Body of pancreas (tissue), 4 donors: ENCODE results near the gene LPAR1. TPM values are rescaled to one million over a fixed set of nuclear protein-coding genes. Genes with fewer than 3 reads are reported as not detected.

ENCODE experiments used
- ATAC-seq: fragments of 150-250 bp; one replicate; pipeline ENCODE4 v1.9.1; 2016
- DNase-seq, 4 donors: peaks; one replicate each; pipeline ENCODE4 v3.0.0-alpha.2; 2019
- H3K27ac ChIP-seq, 4 donors: fragments of 200-600 bp; sonication (generic); 1 replicate in 3 of 4; 2 replicates in 1 of 4; pipeline versions ENCODE4 v1.5.1 to v1.6.1; 2016 to 2019; ENCODE audit warnings: mild to moderate bottlenecking in 1 of 4, mixed read lengths in 1 of 4, moderate library complexity in 1 of 4
- H3K27me3 ChIP-seq, 2 donors: fragments of 200-600 bp; sonication (generic); one replicate each; pipeline ENCODE4 v1.6.0; 2016; ENCODE audit warnings: mild to moderate bottlenecking in 1 of 2
- H3K36me3 ChIP-seq, 2 donors: fragments of 200-600 bp; sonication (generic); replicated peaks in 1 of 2; 2 replicates each; pipeline ENCODE4 v1.5.1; 2016; ENCODE audit warnings: low read depth in 2 of 2; ENCODE audit not compliant: insufficient read depth in 1 of 2
- H3K4me1 ChIP-seq: fragments of 200-600 bp; sonication (generic); one replicate; pipeline ENCODE4 v1.6.0; 2016
- H3K4me3 ChIP-seq, 2 donors: fragments of 200-600 bp; sonication (generic); 1 replicate in 1 of 2; 2 replicates in 1 of 2; pipeline ENCODE4 v1.5.1; 2016 to 2019
- H3K9me3 ChIP-seq, 3 donors: fragments of 200-600 bp; sonication (generic); 1 replicate in 2 of 3; 2 replicates in 1 of 3; pipeline ENCODE4 v1.5.1; 2016
- CTCF ChIP-seq, 7 experiments: fragments of 450-650 bp in 4 of 7; fragments of 200-600 bp in 3 of 7; sonication (generic) in 3 of 7; IDR thresholded peaks; one replicate each; pipeline ENCODE4 v1.5.1; 2016 to 2019; ENCODE audit warnings: antibody characterized with exemption in 7 of 7
- POLR2A ChIP-seq, 3 donors: fragments of 450-650 bp; IDR thresholded peaks; one replicate each; pipeline ENCODE4 v1.6.1; 2016; ENCODE audit warnings: antibody characterized with exemption in 3 of 3, mild to moderate bottlenecking in 2 of 3
- WGBS, 2 donors: methylation state at CpG; one replicate each; pipeline ENCODE4 v1.1.5; 2017; 5-methylcytosine and 5-hydroxymethylcytosine counted together
- intact Hi-C: fragments of 100-400 bp; cut with DNase I; formaldehyde crosslinking; loops from one replicate; pipeline ENCODE4 v1.15.1; 2023
- total RNA-seq, 2 donors: library from RNA; depleted of rRNA; stranded (reverse); fragments of >200 nt; gene quantifications; one replicate each; pipeline ENCODE4 v1.1.0, GENCODE V29; 2016

LPAR1 gene
- total RNA-seq, 2 donors from 2014 or later = 10.9 to 13.0 TPM

DNA sequence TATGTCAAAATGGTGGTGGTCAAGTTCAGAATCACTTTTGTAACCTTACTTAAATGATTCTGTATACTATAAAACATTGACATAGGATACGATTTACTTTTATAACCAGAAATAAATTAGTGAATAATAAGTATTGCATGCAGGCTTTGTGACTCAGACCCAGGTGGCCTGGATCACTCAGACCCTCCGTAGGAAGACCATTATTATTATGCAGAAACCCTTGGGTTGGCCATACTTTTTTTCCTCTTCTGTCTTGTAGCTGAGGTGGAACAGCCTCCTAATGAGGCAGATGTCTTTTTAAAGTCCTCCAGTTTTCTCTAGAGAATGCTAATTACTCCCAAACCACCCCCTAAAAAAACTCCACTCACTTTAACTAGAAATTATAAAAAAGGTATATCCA lies 121.9 kb downstream of the LPAR1 start:
- no peak for ATAC-seq
- Histone ChIP-seq H3K4me1 (no peaks in the 10 kb centered on the region), H3K36me3 (no peaks in the 10 kb centered on the region), H3K27ac (no peak overlapping the region), H3K4me3 (no peak overlapping the region), H3K27me3 (no peaks in the 10 kb centered on the region), H3K9me3 (no peaks in the 10 kb centered on the region)
- DNase-seq = no peak
- WGBS, 2 donors = 87 to 96% methylated on average over 2 of the region's 2 CpGs
- TF ChIP-seq POLR2A (IDR thresholded peaks at IDR 0.05) (no peak), CTCF (IDR thresholded peaks at IDR 0.05) (no peak)
- intact Hi-C loops = no loop called here

- DNase-seq = no peak
- no peaks in the 10 kb centered on the region for H3K36me3 ChIP-seq
- TF ChIP-seq POLR2A (IDR thresholded peaks at IDR 0.05) (no peak), CTCF (IDR thresholded peaks at IDR 0.05) (no peak)
- intact Hi-C loops = no loop called here
- ATAC-seq = peak; percentile 52
- H3K27ac ChIP-seq = peak overlapping the region in 2 of 4 donors; percentile 3 to 18
- no peak overlapping the region for H3K4me3 ChIP-seq
- 65 to 66% methylated on average over 7 of the region's 7 CpGs for WGBS, 2 donors
- peaks cover 0 to 10% (median 0%) of the 10 kb centered on the region in 3 donors for H3K9me3 ChIP-seq
- no peaks in the 10 kb centered on the region for H3K4me1 ChIP-seq
- no peaks in the 10 kb centered on the region for H3K27me3 ChIP-seq
These were observed 125.6 kb downstream of the LPAR1 start for GRCh38 chr9:110912419-110913291.

DNA sequence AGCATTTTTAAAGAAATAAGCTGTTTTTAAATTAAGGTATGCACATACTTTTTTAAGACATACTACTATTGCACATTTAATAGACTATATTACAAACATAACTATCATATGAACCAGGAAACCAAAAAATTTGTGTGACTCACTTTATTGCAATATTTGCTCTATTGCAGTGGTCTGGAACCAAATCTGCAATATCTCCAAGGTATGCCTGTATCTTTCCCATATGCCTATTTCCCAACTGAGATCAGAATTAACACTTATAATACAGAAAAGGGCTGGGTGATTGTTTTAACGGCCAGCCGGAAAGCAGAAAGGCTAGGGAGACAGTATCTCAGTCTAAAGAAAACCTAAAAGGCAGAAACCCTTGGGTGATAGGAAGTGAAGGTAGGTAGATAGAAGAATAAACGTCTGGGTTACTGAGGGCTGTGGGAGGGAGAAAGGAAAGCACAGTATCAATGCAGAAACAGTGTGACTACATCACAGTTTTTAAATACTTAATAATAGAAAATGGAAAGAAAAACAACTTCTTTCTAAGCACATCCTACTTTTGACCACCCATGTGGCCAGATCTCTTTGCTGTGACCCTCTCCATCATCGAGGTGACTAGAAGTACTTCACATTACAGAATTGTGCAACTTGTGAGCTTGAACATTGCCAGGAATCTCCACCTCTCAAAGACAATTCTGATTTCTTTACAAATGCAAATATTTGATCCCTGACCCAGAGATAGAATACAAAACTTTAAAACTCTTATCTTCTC lies 126.4 kb downstream of the LPAR1 start:
- H3K4me3 ChIP-seq = no peak overlapping the region
- DNase-seq = peak in 1 of 4 donors; percentile 33
- peaks cover 0 to 10% (median 0%) of the 10 kb centered on the region in 3 donors for H3K9me3 ChIP-seq
- peak; percentile 58 for ATAC-seq
- H3K27me3 ChIP-seq = no peaks in the 10 kb centered on the region
- H3K4me1 ChIP-seq = no peaks in the 10 kb centered on the region
- TF ChIP-seq CTCF (IDR thresholded peaks at IDR 0.05) (no peak), POLR2A (IDR thresholded peaks at IDR 0.05) (no peak)
- intact Hi-C loops = no loop called here
- no peaks in the 10 kb centered on the region for H3K36me3 ChIP-seq
- WGBS, 2 donors = 49 to 53% methylated on average over 4 of the region's 4 CpGs
- H3K27ac ChIP-seq = peak overlapping the region in 1 of 4 donors; percentile 3

GRCh38 chr9:110908894-110909293 lies 129.4 kb downstream of the LPAR1 start:
- Histone ChIP-seq H3K27ac (no peak overlapping the region), H3K36me3 (no peaks in the 10 kb centered on the region), H3K4me1 (no peaks in the 10 kb centered on the region), H3K27me3 (no peaks in the 10 kb centered on the region), H3K4me3 (no peak overlapping the region), H3K9me3 (peaks cover 0 to 10% (median 0%) of the 10 kb centered on the region in 3 donors)
- intact Hi-C loops = no loop called here
- TF ChIP-seq CTCF (IDR thresholded peaks at IDR 0.05) = no peak
- no peak for TF ChIP-seq POLR2A (IDR thresholded peaks at IDR 0.05)
- 78 to 96% methylated on average over 2 of the region's 2 CpGs for WGBS, 2 donors
- ATAC-seq (no peak), DNase-seq (no peak)
